ENCODE measurements around the gene LMX1B. TPM values are rescaled to one million over a fixed set of nuclear protein-coding genes. Genes with fewer than 3 reads are reported as not detected.

The LMX1B gene
- total and polyA plus RNA-seq, 2 of the 4 experiments (the other 2 are of a cell fraction) = not detected

- Histone ChIP-seq H4K20me1 (ENCODE audit: insufficient read depth, low read length) (no peaks in the 10 kb centered on the region), H2AK9ac (replicated peaks; ENCODE audit: low read depth, low read length, poor library complexity) (no peak overlapping the region), H3K18ac (ENCODE audit: low read depth, low read length) (no peak overlapping the region), H2AFZ (replicated peaks; ENCODE audit: low read length, poor library complexity) (no peak overlapping the region), H3K4me2 (ENCODE audit: low read depth, low read length) (no peak overlapping the region), H3K4ac (ENCODE audit: low read depth, low read length) (no peak overlapping the region), H3K27me3 (ENCODE audit: control insufficient read depth, insufficient read depth, low read length) (peaks cover 67% of the 10 kb centered on the region), H3K9me1 (ENCODE audit: insufficient read depth, low read length) (no peaks in the 10 kb centered on the region), H3K9ac (ENCODE audit: low read depth, low read length) (no peak overlapping the region), H2BK15ac (ENCODE audit: low read depth, low read length) (no peak overlapping the region), H3K56ac (ENCODE audit: extremely low read depth, insufficient read depth, low read length) (no peak overlapping the region), H3K36me3 (ENCODE audit: control insufficient read depth, insufficient read depth, low read length) (no peaks in the 10 kb centered on the region), H2AK5ac (ENCODE audit: low read depth, low read length) (no peak overlapping the region), H4K8ac (ENCODE audit: low read depth in 2 of 2, low read length in 2 of 2) (no peak overlapping the region), H3K23ac (ENCODE audit: low read depth, low read length) (no peak overlapping the region), H3K9me3 (ENCODE audit: control insufficient read depth, insufficient read depth, low read length) (no peaks in the 10 kb centered on the region), H3K4me1 (ENCODE audit: control insufficient read depth, insufficient read depth, low read length) (no peaks in the 10 kb centered on the region), H3K79me1 (ENCODE audit: low read depth in 1 of 2, low read length in 2 of 2) (no peaks in the 10 kb centered on the region), H4K91ac (ENCODE audit: insufficient read depth, low read depth, low read length) (no peak overlapping the region), H3K14ac (replicated peaks; ENCODE audit: low read depth, low read length) (no peak overlapping the region), H3K4me3 (ENCODE audit: insufficient read depth, low read depth, low read length) (no peak overlapping the region), H3K27ac (ENCODE audit: insufficient read depth, low read length) (no peak overlapping the region), H4K5ac (ENCODE audit: low read depth, low read length) (no peak overlapping the region), H2BK120ac (ENCODE audit: low read depth, low read length) (no peak overlapping the region), H2BK20ac (ENCODE audit: low read depth, low read length) (no peak overlapping the region), H2BK5ac (ENCODE audit: low read depth, low read length, poor library complexity, severe bottlenecking) (no peak overlapping the region)
- intact Hi-C loops (cut with micrococcal nuclease) = no loop called here
- in situ Hi-C loops (cut with MboI; ENCODE audit: low sequenced_read_pairs) = no loop called here
- DNase-seq (no peak), ATAC-seq (ENCODE audit: low read depth) (no peak)
- no peak for TF ChIP-seq MXI1 (IDR thresholded peaks at IDR 0.05; ENCODE audit: borderline replicate concordance, low read depth, low read length)
- TF ChIP-seq CEBPB (IDR thresholded peaks at IDR 0.05; ENCODE audit: low read depth, low read length) = no peak
- TF ChIP-seq MAZ (IDR thresholded peaks at IDR 0.05; ENCODE audit: borderline replicate concordance, low read depth, low read length) = no peak
- TF ChIP-seq SMC3 (IDR thresholded peaks at IDR 0.05; ENCODE audit: low read depth, low read length) = no peak
- no peak for TF ChIP-seq BHLHE40 (IDR thresholded peaks at IDR 0.05; ENCODE audit: low read depth, low read length)
- TF ChIP-seq CHD1 (IDR thresholded peaks at IDR 0.05; ENCODE audit: low read depth, low read length) = no peak
- TF ChIP-seq ELK1 (IDR thresholded peaks at IDR 0.05; ENCODE audit: borderline replicate concordance, low read depth, low read length) = no peak
- TF ChIP-seq RCOR1 (IDR thresholded peaks at IDR 0.05; ENCODE audit: insufficient replicate concordance, low read length) = no peak
- TF ChIP-seq USF2 (IDR thresholded peaks at IDR 0.05; ENCODE audit: low read depth, low read length) = no peak
- TF ChIP-seq RAD21 (IDR thresholded peaks at IDR 0.05; ENCODE audit: low read length) = no peak
- no peak for TF ChIP-seq FOS (IDR thresholded peaks at IDR 0.05; ENCODE audit: low read depth, low read length)
- no peak for TF ChIP-seq POLR2A (IDR thresholded peaks at IDR 0.05; ENCODE audit: low read depth, low read length)
- no peak for TF ChIP-seq NFE2L2 (IDR thresholded peaks at IDR 0.05; ENCODE audit: low read depth, low read length)
- TF ChIP-seq CTCF (conservative IDR thresholded peaks at IDR 0.05; ENCODE audit: low read depth, low read length) = no peak
- TF ChIP-seq RFX5 (IDR thresholded peaks at IDR 0.05; ENCODE audit: low read depth, low read length) = no peak
- no peak for TF ChIP-seq MAFK (IDR thresholded peaks at IDR 0.05; ENCODE audit: low read depth, low read length)
- dilution Hi-C loops (cut with HindIII; ENCODE audit: low sequenced_read_pairs, unreplicated experiment) = no loop called here
- BruUV-seq (replicated peaks) = no TSS peak
- POLR2A ChIA-PET (ENCODE audit: unreplicated experiment) = interaction anchor here (0.6 kb wide), 2 partner anchors 11 to 124 kb away, joined by 3 to 6 read pairs; no protein-coding TSS in a partner anchor
- CTCF ChIA-PET = no interaction called here
- WGBS, 2 experiments (ENCODE audit: extremely low coverage in 2 of 2, insufficient read length in 1 of 2) = no CpG with 5 or more reads among the region's 12 CpGs
Observed at GRCh38 chr9:126605792-126606482, 7.8 kb upstream of the LMX1B start.

Measured in IMR-90 (cell line).